Tibial nerve (tissue), 4 donors: ENCODE results near the gene VDR. TPM values are rescaled to one million over a fixed set of nuclear protein-coding genes. Genes with fewer than 3 reads are reported as not detected.

Experiments used
- DNase-seq, 2 donors: peaks; one replicate each; pipeline ENCODE4 v3.0.0-alpha.2; 2019; ENCODE audit warnings: low spot score in 2 of 2
- H3K27ac ChIP-seq, 4 donors: fragments of 200-600 bp; sonication (generic) in 3 of 4; one replicate each; pipeline ENCODE4 v1.5.1; 2017 to 2019; ENCODE audit warnings: mild to moderate bottlenecking in 1 of 4
- H3K27me3 ChIP-seq, 2 donors: fragments of 200-600 bp; sonication (generic) in 1 of 2; one replicate each; pipeline versions ENCODE4 v1.5.1 to v1.6.0; 2017 to 2019
- H3K36me3 ChIP-seq, 3 donors: fragments of 200-600 bp; sonication (generic); one replicate each; pipeline ENCODE4 v1.5.1; 2018 to 2019
- H3K4me1 ChIP-seq, 4 donors: fragments of 200-600 bp; sonication (generic) in 3 of 4; one replicate each; pipeline ENCODE4 v1.5.1; 2017 to 2019
- H3K4me3 ChIP-seq, 4 donors: fragments of 200-600 bp; sonication (generic) in 3 of 4; one replicate each; pipeline ENCODE4 v1.5.1; 2017 to 2019; ENCODE audit warnings: mild to moderate bottlenecking in 1 of 4, moderate library complexity in 1 of 4
- H3K9me3 ChIP-seq, 4 donors: fragments of 200-600 bp; sonication (generic) in 3 of 4; one replicate each; pipeline ENCODE4 v1.5.1; 2017 to 2019
- EP300 ChIP-seq, 2 donors: sonication (generic); formaldehyde crosslinking; IDR thresholded peaks; one replicate each; pipeline ENCODE4 v1.6.1; 2017; ENCODE audit warnings: antibody characterized with exemption in 2 of 2, mild to moderate bottlenecking in 1 of 2
- POLR2A ChIP-seq, 2 donors: fragments of 450-650 bp; IDR thresholded peaks; one replicate each; pipeline ENCODE4 v1.6.1; 2017; ENCODE audit warnings: antibody characterized with exemption in 2 of 2, mild to moderate bottlenecking in 2 of 2, moderate library complexity in 2 of 2
- WGBS, 2 donors: methylation state at CpG; one replicate each; pipeline ENCODE4 v1.1.5; 2018; 5-methylcytosine and 5-hydroxymethylcytosine counted together
- total RNA-seq, 4 donors: library from RNA; depleted of rRNA; stranded (reverse); fragments of >200 nt; gene quantifications; one replicate each; pipeline ENCODE4 v1.1.0, GENCODE V29; 2016
- TF ChIP-seq, protein P1 (sequence below), 5 experiments: fragments of 200-600 bp in 3 of 5; fragments of 450-650 bp in 2 of 5; sonication (generic) in 3 of 5; IDR thresholded peaks; one replicate each; pipeline ENCODE4 v1.5.1; 2016 to 2019; ENCODE audit warnings: antibody characterized with exemption in 5 of 5, mild to moderate bottlenecking in 3 of 5, moderate library complexity in 2 of 5

Gene VDR
- total RNA-seq, 4 donors from 2014 or later = 0.78 to 6.6 (median 1.1) TPM

DNA sequence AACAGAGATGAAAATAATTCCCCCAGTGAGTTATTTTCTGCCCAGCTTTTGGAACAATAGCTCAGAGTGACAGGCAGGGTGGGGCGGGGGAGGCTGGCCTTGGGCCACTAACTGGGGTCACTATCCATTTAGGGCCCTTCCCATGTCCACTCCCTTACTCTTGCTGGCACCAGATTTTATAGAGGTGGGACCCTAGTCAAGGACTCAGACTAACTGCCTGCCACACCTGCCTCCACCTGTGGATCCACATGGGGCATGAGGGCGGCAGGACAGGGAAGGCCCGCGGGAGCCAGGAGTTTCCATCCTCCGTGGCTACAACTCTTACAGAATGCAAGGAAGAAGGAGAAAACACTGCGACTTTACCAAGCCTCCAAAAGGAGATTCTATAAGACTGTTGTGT is 10.1 kb downstream of the VDR start:
- H3K36me3 ChIP-seq = no peaks in the 10 kb centered on the region
- DNase-seq = no peak
- 83 to 84% methylated on average over 6 of the region's 6 CpGs for WGBS, 2 donors
- peaks cover 0 to 6% of the 10 kb centered on the region in 2 donors for H3K27me3 ChIP-seq
- peaks cover 0 to 17% (median 2%) of the 10 kb centered on the region in 4 donors for H3K4me1 ChIP-seq
- H3K4me3 ChIP-seq = no peak overlapping the region
- no peaks in the 10 kb centered on the region for H3K9me3 ChIP-seq
- H3K27ac ChIP-seq = no peak overlapping the region
- no peak for TF ChIP-seq POLR2A (IDR thresholded peaks at IDR 0.05)
- TF ChIP-seq, protein P1, sequence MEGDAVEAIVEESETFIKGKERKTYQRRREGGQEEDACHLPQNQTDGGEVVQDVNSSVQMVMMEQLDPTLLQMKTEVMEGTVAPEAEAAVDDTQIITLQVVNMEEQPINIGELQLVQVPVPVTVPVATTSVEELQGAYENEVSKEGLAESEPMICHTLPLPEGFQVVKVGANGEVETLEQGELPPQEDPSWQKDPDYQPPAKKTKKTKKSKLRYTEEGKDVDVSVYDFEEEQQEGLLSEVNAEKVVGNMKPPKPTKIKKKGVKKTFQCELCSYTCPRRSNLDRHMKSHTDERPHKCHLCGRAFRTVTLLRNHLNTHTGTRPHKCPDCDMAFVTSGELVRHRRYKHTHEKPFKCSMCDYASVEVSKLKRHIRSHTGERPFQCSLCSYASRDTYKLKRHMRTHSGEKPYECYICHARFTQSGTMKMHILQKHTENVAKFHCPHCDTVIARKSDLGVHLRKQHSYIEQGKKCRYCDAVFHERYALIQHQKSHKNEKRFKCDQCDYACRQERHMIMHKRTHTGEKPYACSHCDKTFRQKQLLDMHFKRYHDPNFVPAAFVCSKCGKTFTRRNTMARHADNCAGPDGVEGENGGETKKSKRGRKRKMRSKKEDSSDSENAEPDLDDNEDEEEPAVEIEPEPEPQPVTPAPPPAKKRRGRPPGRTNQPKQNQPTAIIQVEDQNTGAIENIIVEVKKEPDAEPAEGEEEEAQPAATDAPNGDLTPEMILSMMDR (IDR thresholded peaks at IDR 0.05) = no peak
- TF ChIP-seq EP300 (IDR thresholded peaks at IDR 0.05) = no peak

DNA sequence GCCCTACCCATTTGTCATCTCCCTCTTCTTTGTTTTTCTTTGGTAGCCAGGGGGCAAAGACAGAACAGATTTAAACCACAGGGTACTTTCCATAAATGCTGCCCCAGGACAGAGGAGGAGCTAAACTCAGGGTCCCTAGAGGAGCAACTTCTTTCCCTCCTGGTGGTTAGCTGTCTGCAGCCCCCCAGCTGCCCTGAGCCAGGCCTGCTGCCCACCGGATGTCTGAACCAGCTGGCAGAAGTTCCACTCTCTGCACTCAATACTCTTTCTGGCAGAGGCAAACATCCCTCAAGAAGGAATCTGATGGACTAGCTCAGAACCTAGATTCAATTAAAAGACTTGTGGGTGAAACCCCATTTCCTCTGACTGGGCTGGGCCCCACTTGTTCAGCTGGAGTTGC is 10.7 kb downstream of the VDR start:
- TF ChIP-seq, protein P1 (IDR thresholded peaks at IDR 0.05) = no peak
- TF ChIP-seq EP300 (IDR thresholded peaks at IDR 0.05) (no peak), POLR2A (IDR thresholded peaks at IDR 0.05) (no peak)
- 33 to 50% methylated on average over 1 of the region's 1 CpG for WGBS, 2 donors
- Histone ChIP-seq H3K36me3 (no peaks in the 10 kb centered on the region), H3K4me1 (peaks cover 0 to 17% (median 2%) of the 10 kb centered on the region in 4 donors), H3K9me3 (no peaks in the 10 kb centered on the region), H3K27me3 (peaks cover 0 to 6% of the 10 kb centered on the region in 2 donors), H3K4me3 (no peak overlapping the region), H3K27ac (no peak overlapping the region)
- no peak for DNase-seq

DNA sequence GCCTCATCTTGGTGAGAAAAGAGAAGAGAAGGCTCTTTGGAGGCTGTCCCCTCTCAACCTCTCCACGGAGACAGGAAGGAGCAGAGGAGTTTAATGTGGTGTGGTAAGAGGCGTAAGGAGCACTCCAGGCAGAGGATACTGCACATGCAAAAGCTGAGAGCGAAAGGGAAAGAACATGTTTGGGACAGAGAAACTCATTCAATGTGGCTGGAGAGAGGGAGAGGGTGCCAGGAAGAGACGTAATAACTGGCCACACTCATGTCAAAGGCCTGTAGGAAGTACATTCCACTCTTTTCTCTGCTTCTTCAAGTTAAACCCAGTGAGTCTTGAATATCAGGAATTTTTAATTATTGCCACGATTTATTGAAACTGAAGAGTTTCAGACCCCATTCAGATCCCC is 12.0 kb downstream of the VDR start:
- DNase-seq = no peak
- no peak overlapping the region for H3K4me3 ChIP-seq
- no peaks in the 10 kb centered on the region for H3K9me3 ChIP-seq
- H3K36me3 ChIP-seq = no peaks in the 10 kb centered on the region
- TF ChIP-seq POLR2A (IDR thresholded peaks at IDR 0.05) (no peak), EP300 (IDR thresholded peaks at IDR 0.05) (no peak)
- TF ChIP-seq, protein P1 (IDR thresholded peaks at IDR 0.05) = no peak
- WGBS, 2 donors = 51 to 61% methylated on average over 5 of the region's 5 CpGs
- peaks cover 0 to 6% of the 10 kb centered on the region in 2 donors for H3K27me3 ChIP-seq
- H3K27ac ChIP-seq = no peak overlapping the region
- peaks cover 0 to 17% (median 2%) of the 10 kb centered on the region in 4 donors for H3K4me1 ChIP-seq

DNA sequence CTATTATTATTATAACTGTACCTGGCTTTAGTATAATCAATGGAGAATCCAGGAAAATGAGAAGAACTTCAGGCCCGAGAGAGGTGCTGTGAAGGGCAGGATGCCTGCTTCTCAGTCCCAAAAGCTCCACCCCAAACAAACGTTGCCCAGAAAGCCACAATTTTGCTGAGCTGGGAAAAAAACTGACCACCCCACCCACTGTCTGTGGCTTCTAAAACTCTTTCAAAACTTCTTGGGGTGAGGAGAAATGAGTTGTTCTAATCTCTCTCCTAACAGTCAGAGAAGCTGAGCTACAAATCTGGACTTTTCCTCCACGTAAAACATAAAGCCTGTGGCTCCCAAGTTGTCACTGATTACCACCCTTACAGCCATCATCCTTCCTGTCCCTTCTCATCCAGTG is 13.4 kb downstream of the VDR start:
- 41 to 53% methylated on average over 3 of the region's 3 CpGs for WGBS, 2 donors
- H3K27me3 ChIP-seq = no peaks in the 10 kb centered on the region
- H3K36me3 ChIP-seq = no peaks in the 10 kb centered on the region

DNA sequence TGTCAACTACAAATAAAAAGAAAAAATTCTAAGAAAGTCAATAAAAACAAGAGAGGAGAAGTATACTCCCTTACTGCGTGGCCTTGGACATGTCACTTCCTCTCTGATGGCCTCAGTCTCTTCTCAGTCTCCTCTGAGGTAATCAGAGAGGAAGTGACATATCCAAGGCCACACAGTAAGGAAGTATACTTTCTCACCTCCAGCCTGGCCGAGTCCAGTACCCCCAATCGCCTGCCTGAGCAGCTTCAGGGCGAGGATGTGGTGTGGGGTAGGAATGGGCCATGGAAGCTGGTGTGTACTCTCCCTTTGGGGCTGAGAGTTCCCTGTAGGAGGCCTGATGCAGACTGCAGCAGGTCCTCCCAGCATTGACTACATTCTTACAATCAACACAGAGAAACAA is 15.8 kb downstream of the VDR start:
- DNase-seq = no peak
- no peaks in the 10 kb centered on the region for H3K36me3 ChIP-seq
- H3K4me1 ChIP-seq = peaks cover 0 to 17% (median 2%) of the 10 kb centered on the region in 4 donors
- TF ChIP-seq EP300 (IDR thresholded peaks at IDR 0.05) (no peak), POLR2A (IDR thresholded peaks at IDR 0.05) (no peak)
- TF ChIP-seq, protein P1 (IDR thresholded peaks at IDR 0.05) = no peak
- H3K27me3 ChIP-seq = no peaks in the 10 kb centered on the region
- H3K4me3 ChIP-seq = no peak overlapping the region
- H3K27ac ChIP-seq = no peak overlapping the region
- H3K9me3 ChIP-seq = no peaks in the 10 kb centered on the region
- 75 to 80% methylated on average over 4 of the region's 4 CpGs for WGBS, 2 donors

More for the DNA sequence above, 13.4 kb downstream of the VDR start:
- H3K4me3 ChIP-seq = no peak overlapping the region
- peaks cover 0 to 17% (median 2%) of the 10 kb centered on the region in 4 donors for H3K4me1 ChIP-seq
- no peak for TF ChIP-seq POLR2A (IDR thresholded peaks at IDR 0.05)
- TF ChIP-seq EP300 (IDR thresholded peaks at IDR 0.05) = no peak
- TF ChIP-seq, protein P1 (IDR thresholded peaks at IDR 0.05) = no peak
- no peaks in the 10 kb centered on the region for H3K9me3 ChIP-seq
- no peak for DNase-seq
- H3K27ac ChIP-seq = no peak overlapping the region
